Raji (cell line): ENCODE results near the gene FHL2.

ENCODE experiments used
- POLR2A ChIP-seq: IDR thresholded peaks from 2 replicates; pipeline ENCODE4 v1.6.1; 2011; ENCODE audit warnings: low read depth, low read length, control low read depth; ENCODE audit not compliant: insufficient read depth

Gene FHL2

DNA sequence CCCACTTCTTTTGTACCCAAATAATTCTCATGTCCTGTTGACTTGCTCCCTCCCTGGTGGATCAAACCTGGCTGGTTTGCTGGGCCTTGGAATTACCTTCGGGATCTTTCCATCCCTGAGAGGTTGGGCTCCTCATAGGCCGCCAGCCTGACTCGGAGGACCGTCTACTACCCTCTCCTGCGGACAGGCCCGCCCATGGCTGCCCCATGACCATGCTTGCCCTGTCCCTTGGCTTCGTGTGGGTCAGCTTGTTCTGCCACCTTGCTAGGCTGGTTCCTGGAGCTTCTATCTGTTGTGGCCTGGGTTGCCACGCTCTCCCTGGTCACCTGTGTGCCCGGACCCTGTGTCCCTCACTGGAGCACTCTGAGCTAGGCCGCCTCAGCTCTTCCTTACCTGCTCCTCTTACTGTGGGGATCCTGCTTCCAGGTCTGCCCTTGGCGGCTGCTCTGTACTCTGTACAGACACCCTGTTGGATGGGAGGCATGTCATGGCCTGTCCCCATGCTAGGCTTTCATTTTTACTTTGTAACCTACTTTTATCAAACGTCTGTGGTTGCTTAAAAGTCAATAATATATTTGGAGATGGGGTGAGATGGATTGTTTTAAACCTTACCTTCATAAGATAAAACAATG, 29.7 kb upstream of the FHL2 start:
- no peak for TF ChIP-seq POLR2A

DNA sequence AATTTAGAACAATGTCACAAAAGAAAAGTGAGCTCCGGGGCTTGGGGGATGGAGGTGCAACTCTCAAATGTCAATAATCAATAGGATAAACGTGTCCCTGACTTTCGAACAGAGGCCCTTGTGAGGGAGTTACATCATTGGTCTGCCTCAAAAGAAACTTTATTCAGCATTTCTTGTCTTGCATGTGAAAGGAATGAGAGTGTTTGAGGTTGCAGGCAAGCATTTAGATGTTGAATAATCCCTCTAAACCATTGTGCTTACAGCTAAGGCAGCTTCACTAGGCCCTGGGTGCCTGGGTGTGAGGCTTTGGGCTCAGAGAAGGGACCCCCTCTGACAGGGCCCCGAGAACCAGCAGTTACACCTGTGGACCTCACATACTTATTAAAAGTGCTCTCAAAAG, 28.6 kb upstream of the FHL2 start:
- no peak for TF ChIP-seq POLR2A

- TF ChIP-seq POLR2A, result no peak
Observed at GRCh38 chr2:105426626-105427292, 27.9 kb upstream of the FHL2 start.

- no peak for TF ChIP-seq POLR2A
Observed at GRCh38 chr2:105425936-105426625, 27.2 kb upstream of the FHL2 start.

GRCh38 chr2:105422801-105423200, 23.9 kb upstream of the FHL2 start:
- no peak for TF ChIP-seq POLR2A

DNA sequence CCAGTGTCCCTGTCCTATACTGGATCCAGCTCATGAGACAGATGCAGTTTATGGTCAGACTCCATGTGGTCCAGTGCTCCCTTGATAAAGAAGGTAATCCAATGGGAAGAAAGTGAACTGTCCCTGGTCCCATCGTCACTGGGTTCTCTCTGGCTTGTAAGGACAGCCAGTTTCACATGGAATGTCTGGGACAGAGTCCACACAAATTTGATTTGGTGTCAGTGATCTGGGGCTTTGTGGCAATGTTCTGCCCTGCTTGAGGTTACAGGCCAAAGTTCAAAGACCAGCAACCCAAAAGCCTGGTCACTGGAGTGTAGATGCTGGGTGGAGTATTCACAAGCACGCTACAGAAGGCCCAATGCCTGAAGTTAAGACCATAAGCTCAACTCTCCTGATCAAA, 22.2 kb upstream of the FHL2 start:
- no peak for TF ChIP-seq POLR2A

- no peak for TF ChIP-seq POLR2A
Observed at GRCh38 chr2:105418522-105418921, 19.7 kb upstream of the FHL2 start.

GRCh38 chr2:105417857-105418436, 19.1 kb upstream of the FHL2 start:
- no peak for TF ChIP-seq POLR2A

DNA sequence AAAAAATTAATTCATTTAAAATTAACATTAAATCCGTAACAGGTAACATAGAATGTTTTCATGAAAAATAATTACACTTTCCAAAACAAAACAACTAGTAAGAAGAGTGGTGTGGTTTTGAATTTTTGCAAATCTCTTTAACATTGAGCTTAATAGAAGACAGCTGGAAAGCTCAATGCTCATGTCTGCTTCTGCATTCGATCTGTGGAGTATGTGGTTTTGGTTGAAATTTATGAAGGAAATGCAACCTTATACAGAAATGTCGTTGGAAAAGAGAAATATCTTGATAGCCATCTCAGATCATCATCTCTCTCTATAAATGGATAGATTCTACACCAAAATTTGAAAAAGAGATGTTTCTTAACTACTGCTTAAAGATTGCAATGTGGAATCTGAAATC, 17.3 kb upstream of the FHL2 start:
- TF ChIP-seq POLR2A, result no peak

DNA sequence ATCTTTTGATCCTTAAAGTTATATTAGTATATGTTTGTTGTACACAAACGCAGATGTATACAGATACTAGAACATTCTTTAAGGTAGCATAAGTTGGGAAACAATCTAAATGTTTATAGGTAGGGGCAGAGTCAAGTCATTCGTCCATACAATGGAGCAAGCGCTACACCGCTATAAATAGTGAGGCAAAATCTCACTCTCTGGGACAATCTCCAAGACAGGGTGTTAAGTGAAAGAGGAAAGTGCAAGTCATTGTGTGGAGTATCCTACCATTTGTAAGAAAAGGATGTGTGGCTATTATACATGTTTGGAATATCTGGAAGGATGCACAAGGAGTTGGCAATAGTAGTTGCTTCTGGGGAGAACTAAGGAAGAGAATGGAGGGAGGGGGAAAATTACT, 16.2 kb upstream of the FHL2 start:
- TF ChIP-seq POLR2A, result no peak

- no peak for TF ChIP-seq POLR2A
Observed at GRCh38 chr2:105413206-105413605, 14.4 kb upstream of the FHL2 start.

- no peak for TF ChIP-seq POLR2A
Observed at GRCh38 chr2:105412584-105412983, 13.7 kb upstream of the FHL2 start.

GRCh38 chr2:105411720-105412407, 13.0 kb upstream of the FHL2 start:
- TF ChIP-seq POLR2A, result no peak

DNA sequence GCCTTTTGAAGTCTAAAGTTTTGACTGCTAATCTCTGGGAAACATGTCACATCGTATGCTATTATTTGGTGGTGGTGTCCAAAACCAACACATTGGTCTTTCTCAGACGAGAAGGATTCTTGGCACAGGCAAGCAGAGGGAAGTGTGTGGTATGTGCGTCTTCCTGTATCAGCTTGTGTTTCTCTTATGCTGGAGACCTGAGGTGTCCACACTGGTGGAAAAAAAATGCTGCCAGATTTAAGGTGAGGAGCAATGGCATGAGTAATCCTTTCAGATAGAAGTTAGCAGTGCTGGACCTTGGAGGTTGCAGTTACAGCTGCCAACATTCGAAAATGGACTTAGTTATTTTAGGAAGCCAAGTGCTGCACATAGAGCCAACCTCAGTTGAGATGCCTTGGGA, 11.7 kb upstream of the FHL2 start:
- TF ChIP-seq POLR2A, result no peak

DNA sequence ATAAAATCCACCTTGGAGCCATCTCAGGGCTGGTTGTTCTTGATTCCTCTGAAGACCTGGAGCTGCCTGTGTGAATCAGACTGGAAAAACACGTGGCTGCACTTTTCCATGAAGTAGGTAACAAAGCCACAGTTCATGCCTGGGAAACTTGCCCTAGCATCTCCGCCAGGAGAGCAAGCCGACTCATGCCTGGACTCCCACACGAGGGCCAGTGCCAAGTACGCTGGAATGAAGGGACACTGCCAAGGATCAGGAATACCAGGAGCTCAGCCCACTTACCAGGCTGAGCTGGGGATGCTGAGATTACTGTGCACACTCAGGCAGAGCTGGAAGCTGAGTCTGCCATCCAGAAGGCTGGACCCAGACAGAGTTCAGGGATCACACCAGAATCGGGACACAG, 10.9 kb upstream of the FHL2 start:
- no peak for TF ChIP-seq POLR2A

DNA sequence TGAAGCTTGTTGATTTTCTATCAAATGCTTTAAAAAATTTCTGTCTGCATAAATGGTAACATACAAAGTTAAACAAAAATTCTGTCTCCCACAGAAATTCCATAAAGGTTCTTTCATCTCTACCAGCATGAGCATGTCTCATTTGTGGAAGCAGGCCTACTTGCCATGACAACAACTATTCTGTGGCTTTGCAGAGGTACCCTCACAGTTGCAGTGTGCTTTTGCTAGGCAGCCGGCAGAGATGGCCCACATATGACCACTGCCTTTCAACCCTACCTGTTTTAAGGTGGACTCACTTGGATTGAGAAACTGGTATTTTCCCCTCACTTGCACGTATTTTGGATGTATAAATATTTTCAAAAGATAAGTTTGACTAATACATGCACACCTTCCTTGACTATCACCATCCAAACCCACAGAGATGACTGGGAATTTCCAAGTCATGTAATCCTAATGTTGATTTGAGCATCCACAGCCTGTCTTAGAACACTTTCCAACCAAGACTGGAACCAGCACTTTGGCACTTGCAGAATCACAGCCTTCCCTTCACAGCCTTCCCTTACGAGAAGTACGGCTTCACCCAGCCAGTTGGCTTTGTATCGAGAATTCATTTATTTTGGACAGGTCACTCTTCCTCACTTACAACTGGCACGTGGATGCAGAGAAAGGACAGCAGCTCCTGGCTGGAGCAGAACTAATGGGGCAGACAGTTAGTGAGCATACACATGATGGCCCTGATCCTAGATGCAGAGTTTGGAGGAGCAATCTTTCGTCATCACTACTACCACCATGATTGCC, 9.3 kb upstream of the FHL2 start:
- TF ChIP-seq POLR2A, result no peak
